Measurements from ENCODE around the gene PLAAT1.

Gene PLAAT1

DNA sequence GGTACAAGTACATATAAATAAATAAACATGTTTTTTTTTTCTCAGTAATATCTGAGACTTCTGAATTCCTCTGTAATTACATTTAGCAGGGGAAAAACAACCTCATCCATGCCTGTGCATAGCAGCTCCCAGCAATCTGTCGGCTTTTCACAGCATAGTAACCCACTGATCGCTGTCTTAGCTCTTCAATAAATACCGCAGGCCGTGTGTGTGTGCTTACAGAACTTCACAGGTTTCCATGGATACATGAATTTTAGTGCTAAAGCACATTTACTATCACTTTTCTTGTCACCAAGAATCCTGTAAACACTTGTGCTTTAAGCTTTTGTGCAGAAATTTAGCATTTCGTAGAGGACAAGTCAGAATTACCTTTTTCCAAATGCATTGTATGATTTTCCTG is 4.0 kb upstream of the PLAAT1 start:
- no peaks in the 10 kb centered on the region for H3K4me1 ChIP-seq (ENCODE audit: low read length)
- no peaks in the 10 kb centered on the region for H3K27me3 ChIP-seq (replicated peaks; ENCODE audit: insufficient read depth, low read length)
- H3K79me2 ChIP-seq (ENCODE audit: low read length) = no peaks in the 10 kb centered on the region
- DNase-seq = no peak
- no peaks in the 10 kb centered on the region for H3K9me2 ChIP-seq (replicated peaks; ENCODE audit: insufficient read depth, low read length)
- no peak overlapping the region for H3K4me3 ChIP-seq (ENCODE audit: low read length)
- H3K4me2 ChIP-seq (ENCODE audit: low read depth, low read length) = no peak overlapping the region
- H3K9me3 ChIP-seq (replicated peaks; ENCODE audit: insufficient read depth, low read length) = no peaks in the 10 kb centered on the region
- H3K27ac ChIP-seq (ENCODE audit: low read length) = no peak overlapping the region
- H3F3A ChIP-seq (ENCODE audit: insufficient read depth, low read length) = no peaks in the 10 kb centered on the region
- H3K36me3 ChIP-seq (replicated peaks; ENCODE audit: insufficient read depth, low read length) = no peaks in the 10 kb centered on the region
- H2AFZ ChIP-seq (ENCODE audit: low read length) = no peak overlapping the region
- no peaks in the 10 kb centered on the region for H4K20me1 ChIP-seq (ENCODE audit: insufficient read depth, low read length)
- TF ChIP-seq, protein P1, sequence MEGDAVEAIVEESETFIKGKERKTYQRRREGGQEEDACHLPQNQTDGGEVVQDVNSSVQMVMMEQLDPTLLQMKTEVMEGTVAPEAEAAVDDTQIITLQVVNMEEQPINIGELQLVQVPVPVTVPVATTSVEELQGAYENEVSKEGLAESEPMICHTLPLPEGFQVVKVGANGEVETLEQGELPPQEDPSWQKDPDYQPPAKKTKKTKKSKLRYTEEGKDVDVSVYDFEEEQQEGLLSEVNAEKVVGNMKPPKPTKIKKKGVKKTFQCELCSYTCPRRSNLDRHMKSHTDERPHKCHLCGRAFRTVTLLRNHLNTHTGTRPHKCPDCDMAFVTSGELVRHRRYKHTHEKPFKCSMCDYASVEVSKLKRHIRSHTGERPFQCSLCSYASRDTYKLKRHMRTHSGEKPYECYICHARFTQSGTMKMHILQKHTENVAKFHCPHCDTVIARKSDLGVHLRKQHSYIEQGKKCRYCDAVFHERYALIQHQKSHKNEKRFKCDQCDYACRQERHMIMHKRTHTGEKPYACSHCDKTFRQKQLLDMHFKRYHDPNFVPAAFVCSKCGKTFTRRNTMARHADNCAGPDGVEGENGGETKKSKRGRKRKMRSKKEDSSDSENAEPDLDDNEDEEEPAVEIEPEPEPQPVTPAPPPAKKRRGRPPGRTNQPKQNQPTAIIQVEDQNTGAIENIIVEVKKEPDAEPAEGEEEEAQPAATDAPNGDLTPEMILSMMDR (IDR thresholded peaks at IDR 0.05; ENCODE audit: low read length) = no peak
- TF ChIP-seq EZH2phosphoT487 (IDR thresholded peaks at IDR 0.05; ENCODE audit: low read length) (no peak), EZH2 (optimal IDR thresholded peaks at IDR 0.05; ENCODE audit: low read depth, low read length) (no peak)
- no peak overlapping the region for H3K9ac ChIP-seq (ENCODE audit: low read length)

- Histone ChIP-seq H3K27ac (ENCODE audit: low read length) (no peak overlapping the region), H3K9me2 (replicated peaks; ENCODE audit: insufficient read depth, low read length) (no peaks in the 10 kb centered on the region), H3K4me2 (ENCODE audit: low read depth, low read length) (peak overlapping the region; percentile 66; the same call in 1 of the 2 replicates), H3K79me2 (ENCODE audit: low read length) (no peaks in the 10 kb centered on the region), H2AFZ (ENCODE audit: low read length) (peak overlapping the region; percentile 74), H3K9me3 (replicated peaks; ENCODE audit: insufficient read depth, low read length) (no peaks in the 10 kb centered on the region), H3F3A (ENCODE audit: insufficient read depth, low read length) (no peaks in the 10 kb centered on the region), H3K9ac (ENCODE audit: low read length) (peak overlapping the region; percentile 18; the same call in 1 of the 2 replicates), H3K36me3 (replicated peaks; ENCODE audit: insufficient read depth, low read length) (no peaks in the 10 kb centered on the region), H4K20me1 (ENCODE audit: insufficient read depth, low read length) (no peaks in the 10 kb centered on the region), H3K27me3 (replicated peaks; ENCODE audit: insufficient read depth, low read length) (no peaks in the 10 kb centered on the region), H3K4me3 (ENCODE audit: low read length) (peak overlapping the region; percentile 65), H3K4me1 (ENCODE audit: low read length) (no peaks in the 10 kb centered on the region)
- TF ChIP-seq EZH2phosphoT487 (IDR thresholded peaks at IDR 0.05; ENCODE audit: low read length) = no peak
- no peak for TF ChIP-seq EZH2 (optimal IDR thresholded peaks at IDR 0.05; ENCODE audit: low read depth, low read length)
- TF ChIP-seq, protein P1 (IDR thresholded peaks at IDR 0.05; ENCODE audit: low read length) = no peak
- no peak for DNase-seq
These were observed 579 bp upstream of the PLAAT1 start for GRCh38 chr3:193240436-193240849.

- no peak overlapping the region for H3K9ac ChIP-seq (ENCODE audit: low read length)
These were observed 694 bp downstream of the PLAAT1 start for GRCh38 chr3:193241716-193242115.

More at GRCh38 chr3:193241716-193242115, 694 bp downstream of the PLAAT1 start:
- Histone ChIP-seq H3F3A (ENCODE audit: insufficient read depth, low read length) (no peaks in the 10 kb centered on the region), H4K20me1 (ENCODE audit: insufficient read depth, low read length) (no peaks in the 10 kb centered on the region), H2AFZ (ENCODE audit: low read length) (peak overlapping the region; percentile 60; the same call in 1 of the 2 replicates), H3K79me2 (ENCODE audit: low read length) (no peaks in the 10 kb centered on the region), H3K36me3 (replicated peaks; ENCODE audit: insufficient read depth, low read length) (no peaks in the 10 kb centered on the region), H3K4me2 (ENCODE audit: low read depth, low read length) (peak overlapping the region; percentile 75; the same call in 1 of the 2 replicates), H3K9me2 (replicated peaks; ENCODE audit: insufficient read depth, low read length) (no peaks in the 10 kb centered on the region), H3K27ac (ENCODE audit: low read length) (no peak overlapping the region), H3K4me1 (ENCODE audit: low read length) (no peaks in the 10 kb centered on the region), H3K4me3 (ENCODE audit: low read length) (no peak overlapping the region; the same call in 1 of the 2 replicates), H3K9me3 (replicated peaks; ENCODE audit: insufficient read depth, low read length) (no peaks in the 10 kb centered on the region), H3K27me3 (replicated peaks; ENCODE audit: insufficient read depth, low read length) (no peaks in the 10 kb centered on the region)
- DNase-seq = no peak
- no peak for TF ChIP-seq EZH2 (optimal IDR thresholded peaks at IDR 0.05; ENCODE audit: low read depth, low read length)
- TF ChIP-seq, protein P1 (IDR thresholded peaks at IDR 0.05; ENCODE audit: low read length) = no peak
- TF ChIP-seq EZH2phosphoT487 (IDR thresholded peaks at IDR 0.05; ENCODE audit: low read length) = no peak

All from MM.1S (cell line).